8988T (cell line): Measurements from ENCODE around the gene RANBP10.

ENCODE experiments used
- DNase-seq: peaks from one replicate; pipeline ENCODE4 v3.0.0; 2011

The RANBP10 gene

GRCh38 chr16:67736858-67737257 lies 69.5 kb downstream of the RANBP10 start:
- DNase-seq: no peak

- no peak for DNase-seq
Measured at GRCh38 chr16:67734731-67735201, 71.6 kb downstream of the RANBP10 start.

GRCh38 chr16:67733734-67734470 lies 72.5 kb downstream of the RANBP10 start:
- DNase-seq: no peak

- no peak for DNase-seq
Measured at GRCh38 chr16:67731753-67732095, 74.6 kb downstream of the RANBP10 start.

GRCh38 chr16:67731071-67731752 lies 75.1 kb downstream of the RANBP10 start:
- no peak for DNase-seq

- no peak for DNase-seq
Measured at GRCh38 chr16:67730326-67730725, 76.0 kb downstream of the RANBP10 start.

GRCh38 chr16:67729636-67730248 lies 76.6 kb downstream of the RANBP10 start:
- DNase-seq: no peak

GRCh38 chr16:67727521-67728485 lies 78.6 kb downstream of the RANBP10 start:
- no peak for DNase-seq

- DNase-seq: no peak
Measured at GRCh38 chr16:67726106-67727034, 80.0 kb downstream of the RANBP10 start.

GRCh38 chr16:67723911-67724305 lies 82.5 kb downstream of the RANBP10 start:
- DNase-seq: no peak

GRCh38 chr16:67723151-67723910 lies 83.0 kb downstream of the RANBP10 start:
- DNase-seq: peak; percentile 53

- no peak for DNase-seq
Measured at GRCh38 chr16:67720236-67720635, 86.1 kb downstream of the RANBP10 start.

GRCh38 chr16:67719778-67720144 lies 86.6 kb downstream of the RANBP10 start:
- no peak for DNase-seq

GRCh38 chr16:67719048-67719777 lies 87.1 kb downstream of the RANBP10 start, which contains the start of gene GFOD2:
Gene GFOD2, minus strand, starts transcription at chr16:67719316. Its CDS starts 33,601 bp downstream, at chr16:67685715.
- peak; percentile 100 for DNase-seq

- DNase-seq: no peak
Measured at GRCh38 chr16:67718668-67719047, 87.7 kb downstream of the RANBP10 start.

GRCh38 chr16:67716097-67716496 lies 90.3 kb downstream of the RANBP10 start:
- DNase-seq: no peak

- DNase-seq: no peak
Measured at GRCh38 chr16:67714522-67714921, 91.8 kb downstream of the RANBP10 start.

- no peak for DNase-seq
Measured at GRCh38 chr16:67713647-67714273, 92.6 kb downstream of the RANBP10 start.

GRCh38 chr16:67710607-67711006 lies 95.8 kb downstream of the RANBP10 start:
- DNase-seq: no peak

- DNase-seq: no peak
Measured at GRCh38 chr16:67709050-67709449, 97.3 kb downstream of the RANBP10 start.
